H1 (cell line): ENCODE results near the gene TBCD. TPM values are rescaled to one million over a fixed set of nuclear protein-coding genes. Genes with fewer than 3 reads are reported as not detected.

Experiments
- CTCF ChIA-PET: fragments of 300-600 bp; sonication (Branson Sonifier 250); formaldehyde crosslinking; loops from one replicate; lab custom pipeline; 2021; ENCODE audit not compliant: partially characterized antibody; lab: Charles Lee
- POLR2A ChIA-PET: fragments of 300-600 bp; sonication (Branson Sonifier 250); formaldehyde crosslinking; loops from one replicate; lab custom pipeline; 2021; ENCODE audit warnings: inconsistent platforms; ENCODE audit not compliant: partially characterized antibody; lab: Charles Lee
- DNase-seq, 2 experiments: peaks; one replicate each; pipeline versions ENCODE4 v3.0.0 to v3.0.0-alpha.2; 2010 to 2022; ENCODE audit warnings: low spot score in 2 of 2, low read depth in 1 of 2, mixed read lengths in 1 of 2
- FAIRE-seq: peaks from 2 replicates; lab custom pipeline; 2011; peaks lifted over from hg19 to GRCh38; lab: Jason Lieb, UNC
- H2AFZ ChIP-seq: 2 replicates; pipeline ENCODE4 v1.8.1; 2012; ENCODE audit warnings: low read length, inconsistent platforms
- H2AK5ac ChIP-seq: 2 replicates; pipeline ENCODE4 v1.6.1; 2013; ENCODE audit warnings: low read depth, low read length
- H2BK120ac ChIP-seq: replicated peaks from 2 replicates; pipeline ENCODE3; 2013; ENCODE audit warnings: low read depth, low read length, inconsistent platforms
- H2BK12ac ChIP-seq: 2 replicates; pipeline ENCODE4 v1.6.1; 2013; ENCODE audit warnings: low read depth, low read length
- H2BK15ac ChIP-seq: 2 replicates; pipeline ENCODE4 v1.6.1; 2013; ENCODE audit warnings: low read length
- H2BK20ac ChIP-seq: 2 replicates; pipeline ENCODE4 v1.6.1; 2013; ENCODE audit warnings: low read length
- H2BK5ac ChIP-seq: 2 replicates; pipeline ENCODE4 v1.6.1; 2013; ENCODE audit warnings: low read depth, low read length
- H3K14ac ChIP-seq: 2 replicates; pipeline ENCODE4 v1.6.1; 2013; ENCODE audit warnings: inconsistent platforms; ENCODE audit not compliant: insufficient read length
- H3K18ac ChIP-seq: 2 replicates; pipeline ENCODE4 v1.6.1; 2013; ENCODE audit warnings: low read length; ENCODE audit errors: extremely low read depth
- H3K23ac ChIP-seq: 2 replicates; pipeline ENCODE4 v1.6.1; 2013; ENCODE audit warnings: inconsistent platforms; ENCODE audit not compliant: insufficient read length
- H3K23me2 ChIP-seq: 2 replicates; pipeline ENCODE4 v1.6.1; 2013; ENCODE audit warnings: low read depth, low read length
- H3K27ac ChIP-seq: 2 replicates; pipeline ENCODE4 v1.6.1; 2011; ENCODE audit warnings: low read depth, low read length, inconsistent platforms
- H3K27me3 ChIP-seq, 4 experiments: replicated peaks in 1 of 4; 1 replicate in 1 of 4; 2 replicates in 3 of 4; pipeline versions ENCODE4 v1.6.1 to v1.8.1; 2011 to 2013; ENCODE audit warnings: low read length in 3 of 4, mild to moderate bottlenecking in 3 of 4, inconsistent platforms in 2 of 4, mixed read lengths in 2 of 4, moderate library complexity in 1 of 4; ENCODE audit not compliant: control insufficient read depth in 3 of 4, insufficient read depth in 3 of 4; ENCODE audit errors: extremely low read depth in 1 of 4
- H3K36me3 ChIP-seq, 4 experiments: 2 replicates each; pipeline versions ENCODE4 v1.6.1 to v1.8.1; 2011 to 2013; ENCODE audit warnings: mild to moderate bottlenecking in 4 of 4, low read length in 3 of 4, moderate library complexity in 2 of 4, control low read depth in 1 of 4, inconsistent platforms in 1 of 4; ENCODE audit not compliant: insufficient read depth in 4 of 4, control insufficient read depth in 2 of 4
- H3K4ac ChIP-seq: replicated peaks from 2 replicates; pipeline ENCODE3; 2013; ENCODE audit warnings: low read length, low read depth, mixed read lengths, inconsistent platforms; ENCODE audit not compliant: insufficient read length
- H3K4me1 ChIP-seq, 4 experiments: replicated peaks in 1 of 4; 1 replicate in 1 of 4; 2 replicates in 3 of 4; pipeline versions ENCODE4 v1.6.1 to v1.8.1; 2011 to 2013; ENCODE audit warnings: low read length in 3 of 4, inconsistent platforms in 2 of 4, mixed read lengths in 1 of 4; ENCODE audit not compliant: insufficient read depth in 4 of 4, control insufficient read depth in 3 of 4
- H3K4me2 ChIP-seq, 2 experiments: 2 replicates each; pipeline versions ENCODE4 v1.6.1 to v1.8.1; 2011 to 2013; ENCODE audit warnings: low read depth in 2 of 2, low read length in 2 of 2, control low read depth in 1 of 2, inconsistent platforms in 1 of 2, mild to moderate bottlenecking in 1 of 2; ENCODE audit not compliant: insufficient read depth in 1 of 2
- H3K4me3 ChIP-seq, 4 experiments: fragments of 200-600, 300-600 bp in 1 of 4; sonication (generic), shearing (Covaris generic), sonication (Bioruptor Twin) in 1 of 4; 2 replicates each; pipeline versions ENCODE4 v1.5.1 to v1.8.1; 2011 to 2016; ENCODE audit warnings: low read length in 4 of 4, low read depth in 3 of 4, control low read depth in 2 of 4, inconsistent platforms in 2 of 4, mild to moderate bottlenecking in 2 of 4, mixed read lengths in 1 of 4, moderate library complexity in 1 of 4; ENCODE audit not compliant: insufficient read depth in 2 of 4; ENCODE audit errors: extremely low read depth in 1 of 4
- H3K56ac ChIP-seq: replicated peaks from 2 replicates; pipeline ENCODE3; 2013; ENCODE audit warnings: low read depth, mild to moderate bottlenecking, mixed read lengths, low read length, inconsistent platforms; ENCODE audit not compliant: insufficient read length
- H3K79me1 ChIP-seq: 2 replicates; pipeline ENCODE4 v1.6.1; 2013; ENCODE audit warnings: low read depth, low read length, control low read depth
- H3K79me2 ChIP-seq, 2 experiments: 2 replicates each; pipeline versions ENCODE4 v1.6.1 to v1.8.1; 2012 to 2013; ENCODE audit warnings: low read length in 2 of 2, mild to moderate bottlenecking in 2 of 2, inconsistent platforms in 1 of 2; ENCODE audit not compliant: insufficient read depth in 2 of 2, control insufficient read depth in 1 of 2
- H3K9ac ChIP-seq, 4 experiments: replicated peaks in 1 of 4; 1 replicate in 1 of 4; 2 replicates in 3 of 4; pipeline versions ENCODE4 v1.6.1 to v1.8.1; 2011 to 2013; ENCODE audit warnings: low read depth in 3 of 4, low read length in 3 of 4, control low read depth in 2 of 4, mild to moderate bottlenecking in 2 of 4, moderate library complexity in 2 of 4, inconsistent platforms in 1 of 4; ENCODE audit errors: extremely low read depth in 1 of 4
- H3K9me3 ChIP-seq, 2 experiments: 2 replicates each; pipeline versions ENCODE4 v1.6.1 to v1.8.1; 2012 to 2013; ENCODE audit warnings: mild to moderate bottlenecking in 2 of 2, moderate library complexity in 2 of 2, control low read depth in 1 of 2, inconsistent platforms in 1 of 2, low read depth in 1 of 2, low read length in 1 of 2, mixed read lengths in 1 of 2; ENCODE audit not compliant: insufficient read depth in 2 of 2
- H4K20me1 ChIP-seq, 2 experiments: replicated peaks in 1 of 2; 2 replicates each; pipeline versions ENCODE3 to v1.8.1; 2011 to 2013; ENCODE audit warnings: inconsistent platforms in 2 of 2, low read length in 2 of 2, mild to moderate bottlenecking in 1 of 2; ENCODE audit not compliant: insufficient read depth in 2 of 2, control insufficient read depth in 1 of 2
- H4K5ac ChIP-seq: 2 replicates; pipeline ENCODE4 v1.6.1; 2013; ENCODE audit warnings: low read length, low read depth, mixed read lengths, inconsistent platforms; ENCODE audit not compliant: insufficient read length
- H4K8ac ChIP-seq: 2 replicates; pipeline ENCODE4 v1.8.0; 2013; ENCODE audit warnings: mild to moderate bottlenecking, moderate library complexity, low read length, inconsistent platforms; ENCODE audit not compliant: insufficient read depth; ENCODE audit errors: extremely low read depth
- H4K91ac ChIP-seq: replicated peaks from 2 replicates; pipeline ENCODE3; 2013; ENCODE audit warnings: low read length, mixed read lengths, inconsistent platforms; ENCODE audit not compliant: insufficient read length
- BACH1 ChIP-seq: IDR thresholded peaks from 2 replicates; pipeline ENCODE4 v1.6.1; 2012; ENCODE audit warnings: low read length, improper control_type of control experiment
- CBX5 ChIP-seq: fragments of 300-800, 300-1000 bp; sonication (generic); IDR thresholded peaks from 2 replicates; pipeline ENCODE4 v1.7.1; 2016; ENCODE audit warnings: antibody characterized with exemption, low read length, low read depth
- CEBPB ChIP-seq: IDR thresholded peaks from 2 replicates; pipeline ENCODE4 v1.6.1; 2012; ENCODE audit warnings: low read depth, low read length
- CTBP2 ChIP-seq: IDR thresholded peaks from 2 replicates; pipeline ENCODE4 v1.7.0; 2011; ENCODE audit warnings: borderline replicate concordance, mild to moderate bottlenecking, moderate library complexity, mixed read lengths, low read length; ENCODE audit not compliant: insufficient read depth, insufficient read length
- HDAC6 ChIP-seq: IDR thresholded peaks from one replicate; pipeline ENCODE4 v1.7.1; 2012; ENCODE audit warnings: low read depth, mild to moderate bottlenecking, inconsistent platforms, low read length, moderate library complexity
- JUN ChIP-seq: IDR thresholded peaks from 2 replicates; pipeline ENCODE4 v1.6.1; 2011; ENCODE audit warnings: low read depth, mild to moderate bottlenecking, improper control_type of control experiment, low read length
- NANOG ChIP-seq: IDR thresholded peaks from 2 replicates; pipeline ENCODE4 v1.6.1; 2011; ENCODE audit warnings: low read length, low read depth, mild to moderate bottlenecking, inconsistent platforms; ENCODE audit not compliant: insufficient read depth, poor library complexity, severe bottlenecking
- PHF8 ChIP-seq: fragments of 200-600 bp; sonication (generic); conservative IDR thresholded peaks from 2 replicates; pipeline ENCODE4 v1.7.1; 2012; ENCODE audit warnings: low read depth, mild to moderate bottlenecking, inconsistent platforms, low read length, moderate library complexity
- RAD21 ChIP-seq, 2 experiments: IDR thresholded peaks in 1 of 2; conservative IDR thresholded peaks in 1 of 2; 2 replicates each; pipeline ENCODE4 v1.6.1; 2011; ENCODE audit warnings: low read depth in 2 of 2, low read length in 2 of 2, improper control_type of control experiment in 1 of 2, inconsistent platforms in 1 of 2, mild to moderate bottlenecking in 1 of 2, moderate library complexity in 1 of 2
- RXRA ChIP-seq: IDR thresholded peaks from 2 replicates; pipeline ENCODE4 v1.6.1; 2011; ENCODE audit warnings: low read depth, mild to moderate bottlenecking, low read length, moderate library complexity; ENCODE audit not compliant: insufficient read depth
- SIN3A ChIP-seq, 2 experiments: IDR thresholded peaks in 1 of 2; conservative IDR thresholded peaks in 1 of 2; 2 replicates each; pipeline ENCODE4 v1.6.1; 2011 to 2012; ENCODE audit warnings: low read length in 2 of 2, improper control_type of control experiment in 1 of 2, low read depth in 1 of 2, mild to moderate bottlenecking in 1 of 2
- SP1 ChIP-seq: IDR thresholded peaks from 2 replicates; pipeline ENCODE4 v1.6.1; 2011; ENCODE audit warnings: low read depth, low read length
- SP4 ChIP-seq: IDR thresholded peaks from 2 replicates; pipeline ENCODE4 v1.6.1; 2012; ENCODE audit warnings: low read length, inconsistent platforms
- TAF7 ChIP-seq: optimal IDR thresholded peaks from 2 replicates; pipeline ENCODE3; 2011; ENCODE audit warnings: low read depth, mild to moderate bottlenecking, inconsistent platforms, low read length, moderate library complexity, borderline replicate concordance
- WGBS, 2 experiments: shearing (Covaris generic) in 1 of 2; methylation state at CpG; one replicate each; pipeline versions ENCODE4 v1.1.6 to v1.1.7; 2013 to 2015; ENCODE audit warnings: low lambda C conversion rate in 2 of 2, mixed read lengths in 2 of 2, inconsistent platforms in 1 of 2, low coverage in 1 of 2, missing lambda C conversion rate in 1 of 2; ENCODE audit not compliant: insufficient replicate concordance in 2 of 2, insufficient coverage in 1 of 2, insufficient read length in 1 of 2; ENCODE audit errors: extremely low coverage in 1 of 2, missing lambda C conversion rate in 1 of 2; 5-methylcytosine and 5-hydroxymethylcytosine counted together
- polyA plus RNA-seq, 7 experiments: library from polyadenylated mRNA; depleted of rRNA in 3 of 7; stranded (reverse) in 5 of 7; unstranded in 2 of 7; fragments of >200 nt in 5 of 7; fragments of 200-250 nt in 2 of 7; gene quantifications; 1 replicate in 5 of 7; 2 replicates in 1 of 7; 4 replicates in 1 of 7; pipeline versions ENCODE4 v1.2.1 to v1.2.3, GENCODE V29; 2011 to 2013; ENCODE audit warnings: missing spikeins in 2 of 7, mixed read lengths in 2 of 7
- total RNA-seq: library from RNA; stranded (reverse); fragmentation: NEBNext Ultra II Directional; extraction: Animal tissue kit (Norgen Biotek cat#: 25700); gene quantifications from 2 replicates; pipeline ENCODE4 v1.2.1, GENCODE V29; 2021

The TBCD gene
- total and polyA plus RNA-seq, 2 of the 8 experiments (the other 6 are each of a cell fraction or from before 2014, with no cell fraction given): 118 to 162 TPM

DNA sequence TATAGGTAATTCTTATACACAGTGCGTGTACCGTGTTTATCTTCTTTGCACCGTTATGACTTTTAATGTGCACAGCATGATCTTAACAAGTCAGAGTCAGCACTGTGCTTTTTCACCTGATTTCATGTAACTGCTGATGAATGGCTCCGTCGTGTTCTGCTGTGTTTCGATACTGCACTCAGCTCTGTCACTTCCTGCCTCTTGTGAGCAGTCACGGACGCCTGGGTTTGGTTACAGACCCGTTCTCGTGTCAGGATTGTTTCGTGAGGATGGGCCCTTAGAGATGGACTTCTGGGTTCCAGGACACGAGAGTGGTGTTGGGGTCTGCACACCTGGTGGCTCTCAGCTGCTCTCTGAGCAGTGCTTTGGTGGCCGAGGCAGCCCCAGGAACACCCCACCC lies 24.6 kb downstream of the TBCD start:
- Histone ChIP-seq H2BK120ac (no peak overlapping the region), H3K56ac (no peak overlapping the region), H4K20me1 (peaks cover 6 to 14% of the 10 kb centered on the region in 2 experiments), H3K27me3 (no peaks in the 10 kb centered on the region), H3K9me3 (no peaks in the 10 kb centered on the region), H3K23ac (no peak overlapping the region), H3K4ac (no peak overlapping the region), H2BK5ac (no peak overlapping the region), H3K4me2 (no peak overlapping the region), H3K79me1 (peaks cover 13% of the 10 kb centered on the region), H3K9ac (no peak overlapping the region), H3K79me2 (peaks cover 0 to 13% of the 10 kb centered on the region in 2 experiments; a peak in 1 of 4 replicates), H2BK15ac (no peak overlapping the region), H2AFZ (no peak overlapping the region), H4K8ac (no peak overlapping the region), H3K18ac (no peak overlapping the region), H3K4me3 (no peak overlapping the region), H2BK20ac (no peak overlapping the region), H3K27ac (no peak overlapping the region), H3K23me2 (no peaks in the 10 kb centered on the region), H4K91ac (no peak overlapping the region), H4K5ac (no peak overlapping the region), H3K4me1 (no peaks in the 10 kb centered on the region; a peak in 1 of 7 replicates), H2AK5ac (no peak overlapping the region), H3K36me3 (peaks cover 7 to 20% (median 12%) of the 10 kb centered on the region in 4 experiments), H2BK12ac (no peak overlapping the region), H3K14ac (no peak overlapping the region)
- ChIA-PET POLR2A (interaction anchor here (0.7 kb wide), 3 partner anchors 94 to 342 kb away, joined by 3 to 5 read pairs (median 4); no protein-coding TSS in a partner anchor), CTCF (interaction anchor here (0.7 to 2.1 kb wide), 10 partner anchors 10 to 159 kb away, joined by 3 to 11 read pairs (median 4); no protein-coding TSS in a partner anchor)
- DNase-seq (no peak), FAIRE-seq (no peak)
- WGBS, 2 experiments: 89% methylated on average over 13 of the region's 13 CpGs; no CpG with 5 or more reads in 1 of the 2 experiments
- TF ChIP-seq SP4: no peak
- no peak for TF ChIP-seq HDAC6
- no peak for TF ChIP-seq CBX5
- no peak for TF ChIP-seq TAF7
- TF ChIP-seq CEBPB: no peak
- no peak for TF ChIP-seq BACH1
- no peak for TF ChIP-seq RAD21 (IDR thresholded peaks at IDR 0.05 in 1 of 2, conservative IDR thresholded peaks at IDR 0.05 in 1 of 2; ENCODE audit: low read depth in 2 of 2, low read length in 2 of 2)
- TF ChIP-seq JUN: no peak
- no peak for TF ChIP-seq SIN3A (conservative IDR thresholded peaks at IDR 0.05 in 1 of 2, IDR thresholded peaks at IDR 0.05 in 1 of 2; ENCODE audit: low read depth in 1 of 2, low read length in 2 of 2)
- no peak for TF ChIP-seq NANOG
- no peak for TF ChIP-seq RXRA
- TF ChIP-seq CTBP2: no peak
- no peak for TF ChIP-seq SP1
- TF ChIP-seq PHF8: no peak
